ENCODE results near the gene RBMS1.

DNA sequence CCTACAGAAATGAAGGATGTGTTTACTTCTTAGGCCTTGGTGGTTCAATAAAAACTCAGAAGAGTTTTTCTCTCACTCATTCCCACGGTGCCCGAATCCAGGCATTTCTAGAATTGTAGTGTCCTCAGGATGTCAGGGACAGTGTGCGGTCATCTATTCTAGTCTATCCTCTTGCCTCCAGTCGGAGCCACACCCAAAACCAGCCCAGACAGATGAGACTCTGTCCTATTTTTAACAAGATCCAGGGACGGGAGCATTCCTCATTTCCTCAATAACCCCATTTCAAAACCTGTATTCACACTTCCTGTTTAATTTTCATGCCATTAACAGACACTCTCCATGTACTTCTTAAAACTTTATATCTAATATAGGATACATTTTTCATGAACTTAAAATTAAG lies 11.6 kb upstream of the RBMS1 start:
- TF ChIP-seq, protein P1, sequence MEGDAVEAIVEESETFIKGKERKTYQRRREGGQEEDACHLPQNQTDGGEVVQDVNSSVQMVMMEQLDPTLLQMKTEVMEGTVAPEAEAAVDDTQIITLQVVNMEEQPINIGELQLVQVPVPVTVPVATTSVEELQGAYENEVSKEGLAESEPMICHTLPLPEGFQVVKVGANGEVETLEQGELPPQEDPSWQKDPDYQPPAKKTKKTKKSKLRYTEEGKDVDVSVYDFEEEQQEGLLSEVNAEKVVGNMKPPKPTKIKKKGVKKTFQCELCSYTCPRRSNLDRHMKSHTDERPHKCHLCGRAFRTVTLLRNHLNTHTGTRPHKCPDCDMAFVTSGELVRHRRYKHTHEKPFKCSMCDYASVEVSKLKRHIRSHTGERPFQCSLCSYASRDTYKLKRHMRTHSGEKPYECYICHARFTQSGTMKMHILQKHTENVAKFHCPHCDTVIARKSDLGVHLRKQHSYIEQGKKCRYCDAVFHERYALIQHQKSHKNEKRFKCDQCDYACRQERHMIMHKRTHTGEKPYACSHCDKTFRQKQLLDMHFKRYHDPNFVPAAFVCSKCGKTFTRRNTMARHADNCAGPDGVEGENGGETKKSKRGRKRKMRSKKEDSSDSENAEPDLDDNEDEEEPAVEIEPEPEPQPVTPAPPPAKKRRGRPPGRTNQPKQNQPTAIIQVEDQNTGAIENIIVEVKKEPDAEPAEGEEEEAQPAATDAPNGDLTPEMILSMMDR (IDR thresholded peaks at IDR 0.05 in 4 of 5, conservative IDR thresholded peaks at IDR 0.05 in 1 of 5), result no peak
- no peak for TF ChIP-seq POLR2A (IDR thresholded peaks at IDR 0.05)
